NCI-H1417 treated with DMSO at 0.1 percent for 48 hours (cell line): ENCODE results near the gene POLDIP2.

Experiments
- DNase-seq: peaks from one replicate; lab custom pipeline; 2025; lab: John Stamatoyannopoulos, UW

The POLDIP2 gene

GRCh38 chr17:28390141-28390540, 32.8 kb upstream of the POLDIP2 start:
- no peak for DNase-seq

DNA sequence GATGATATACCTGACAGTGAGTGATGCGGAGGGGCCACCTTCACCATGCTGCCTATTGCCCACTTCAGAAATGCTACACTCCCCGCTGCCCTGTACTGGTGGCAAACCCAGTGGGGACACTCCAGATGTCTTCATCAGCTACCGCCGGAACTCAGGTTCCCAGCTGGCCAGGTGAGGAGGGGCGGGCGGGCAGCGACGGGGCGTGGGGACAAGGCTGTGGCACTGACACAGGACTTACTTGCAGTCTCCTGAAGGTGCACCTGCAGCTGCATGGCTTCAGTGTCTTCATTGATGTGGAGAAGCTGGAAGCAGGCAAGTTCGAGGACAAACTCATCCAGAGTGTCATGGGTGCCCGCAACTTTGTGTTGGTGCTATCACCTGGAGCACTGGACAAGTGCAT, 30.8 kb upstream of the POLDIP2 start:
- no peak for DNase-seq

GRCh38 chr17:28386391-28386790, 29.1 kb upstream of the POLDIP2 start:
- no peak for DNase-seq

GRCh38 chr17:28385406-28385805, 28.1 kb upstream of the POLDIP2 start:
- no peak for DNase-seq

GRCh38 chr17:28385037-28385400, 27.7 kb upstream of the POLDIP2 start:
- DNase-seq = no peak

DNA sequence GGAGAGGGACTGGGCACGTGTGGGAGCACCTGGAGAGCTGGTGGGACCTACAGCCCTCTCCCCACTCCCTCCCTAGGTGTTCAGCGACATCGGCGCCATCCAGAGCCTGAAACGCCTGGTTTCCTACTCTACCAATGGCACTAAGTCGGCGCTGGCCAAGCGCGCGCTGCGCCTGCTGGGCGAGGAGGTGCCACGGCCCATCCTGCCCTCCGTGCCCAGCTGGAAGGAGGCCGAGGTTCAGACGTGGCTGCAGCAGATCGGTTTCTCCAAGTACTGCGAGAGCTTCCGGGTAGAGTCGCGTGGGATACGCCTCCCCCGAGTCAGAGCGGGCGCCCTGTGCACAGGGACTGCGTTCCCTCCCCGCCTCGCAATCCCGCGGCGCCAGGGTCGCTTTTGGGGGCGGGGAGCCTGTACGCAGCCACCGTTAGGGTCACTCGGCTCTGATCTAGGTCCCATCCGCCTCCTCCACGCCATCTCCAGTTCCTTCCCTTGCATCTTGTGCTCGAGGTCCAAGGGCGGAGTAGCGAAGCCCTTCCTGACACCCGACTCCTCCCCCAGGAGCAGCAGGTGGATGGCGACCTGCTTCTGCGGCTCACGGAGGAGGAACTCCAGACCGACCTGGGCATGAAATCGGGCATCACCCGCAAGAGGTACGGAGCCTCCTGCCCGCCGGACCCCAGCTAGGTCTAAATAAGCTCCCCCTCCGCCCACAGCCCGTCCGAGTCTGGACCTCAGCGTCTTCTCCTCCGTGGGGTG, 27.1 kb upstream of the POLDIP2 start:
- peak; percentile 24 for DNase-seq

- no peak for DNase-seq
Measured at GRCh38 chr17:28381141-28381825, 24.0 kb upstream of the POLDIP2 start.

GRCh38 chr17:28379814-28380801, 22.8 kb upstream of the POLDIP2 start:
- DNase-seq = no peak

- DNase-seq = no peak
Measured at GRCh38 chr17:28372945-28373274, 15.6 kb upstream of the POLDIP2 start.

GRCh38 chr17:28372203-28372944, 15.0 kb upstream of the POLDIP2 start:
- DNase-seq = no peak

DNA sequence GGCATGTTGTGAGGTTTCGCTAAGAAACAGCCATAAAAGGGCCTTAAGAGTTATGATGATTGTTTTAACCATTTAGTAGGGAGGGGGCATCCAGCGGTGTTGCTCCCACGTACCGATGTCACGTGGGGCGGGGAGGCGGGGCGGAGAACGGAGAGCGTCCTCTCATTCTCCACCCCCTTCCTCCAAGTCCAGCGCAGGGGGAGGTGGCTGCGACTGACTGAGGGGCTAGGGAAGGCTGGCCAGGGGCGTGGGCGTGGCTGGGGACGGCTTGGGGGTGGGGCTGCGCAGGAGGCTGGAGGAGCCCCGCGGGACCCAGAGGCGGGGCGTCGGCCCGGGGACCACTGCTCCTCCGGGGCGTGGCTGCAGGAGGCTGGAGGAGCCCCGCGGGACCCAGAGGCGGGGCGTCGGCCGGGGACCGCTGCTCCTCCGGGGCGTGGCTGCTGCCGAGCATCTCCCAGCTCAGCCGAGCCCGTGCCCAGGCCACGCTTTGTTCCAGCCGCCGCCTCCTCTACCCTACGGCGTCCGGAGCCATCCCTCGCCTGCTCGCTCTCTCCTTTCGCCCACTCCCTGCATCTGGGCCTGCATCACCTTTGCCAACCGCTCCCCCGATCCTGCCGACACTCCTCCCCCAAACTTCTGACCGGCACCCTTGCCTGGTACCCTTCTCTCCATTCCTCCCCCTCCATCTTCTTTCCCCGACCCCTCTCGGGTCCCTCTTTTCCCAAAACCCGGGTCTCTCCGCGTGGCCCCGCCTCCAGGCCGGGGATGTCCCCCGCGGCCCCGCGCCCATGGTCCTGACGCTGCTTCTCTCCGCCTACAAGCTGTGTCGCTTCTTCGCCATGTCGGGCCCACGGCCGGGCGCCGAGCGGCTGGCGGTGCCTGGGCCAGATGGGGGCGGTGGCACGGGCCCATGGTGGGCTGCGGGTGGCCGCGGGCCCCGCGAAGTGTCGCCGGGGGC, 14.2 kb upstream of the POLDIP2 start, which contains the start of gene SARM1:
SARM1 (plus strand) TSS at position 450 of the 958 bp plus-strand sequence; CDS start at position 789, 339 bp downstream.
- DNase-seq = peak; percentile 38

GRCh38 chr17:28370744-28371103, 13.4 kb upstream of the POLDIP2 start:
- no peak for DNase-seq

- no peak for DNase-seq
Measured at GRCh38 chr17:28370035-28370743, 12.9 kb upstream of the POLDIP2 start, which contains the start of gene VTN. VTN (minus strand) TSS chr17:28370307; CDS start chr17:28370203, 104 bp downstream.

DNA sequence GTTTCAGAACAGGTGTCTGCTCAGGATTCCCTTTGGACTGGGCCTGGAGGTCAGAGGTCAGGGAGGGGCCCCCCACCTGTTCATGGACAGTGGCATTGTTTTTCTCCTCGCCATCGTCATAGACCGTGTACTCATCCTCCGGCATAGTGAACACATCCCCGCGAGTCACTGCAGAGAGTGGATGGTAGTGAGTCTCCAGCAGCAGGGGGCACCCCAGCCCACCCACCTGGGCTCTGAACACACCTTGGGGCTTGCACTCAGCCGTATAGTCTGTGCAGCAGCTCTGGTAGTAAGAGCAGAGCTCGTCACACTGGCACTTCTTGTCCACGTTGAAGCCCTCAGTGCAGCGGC, 12.3 kb upstream of the POLDIP2 start:
- DNase-seq = no peak

DNA sequence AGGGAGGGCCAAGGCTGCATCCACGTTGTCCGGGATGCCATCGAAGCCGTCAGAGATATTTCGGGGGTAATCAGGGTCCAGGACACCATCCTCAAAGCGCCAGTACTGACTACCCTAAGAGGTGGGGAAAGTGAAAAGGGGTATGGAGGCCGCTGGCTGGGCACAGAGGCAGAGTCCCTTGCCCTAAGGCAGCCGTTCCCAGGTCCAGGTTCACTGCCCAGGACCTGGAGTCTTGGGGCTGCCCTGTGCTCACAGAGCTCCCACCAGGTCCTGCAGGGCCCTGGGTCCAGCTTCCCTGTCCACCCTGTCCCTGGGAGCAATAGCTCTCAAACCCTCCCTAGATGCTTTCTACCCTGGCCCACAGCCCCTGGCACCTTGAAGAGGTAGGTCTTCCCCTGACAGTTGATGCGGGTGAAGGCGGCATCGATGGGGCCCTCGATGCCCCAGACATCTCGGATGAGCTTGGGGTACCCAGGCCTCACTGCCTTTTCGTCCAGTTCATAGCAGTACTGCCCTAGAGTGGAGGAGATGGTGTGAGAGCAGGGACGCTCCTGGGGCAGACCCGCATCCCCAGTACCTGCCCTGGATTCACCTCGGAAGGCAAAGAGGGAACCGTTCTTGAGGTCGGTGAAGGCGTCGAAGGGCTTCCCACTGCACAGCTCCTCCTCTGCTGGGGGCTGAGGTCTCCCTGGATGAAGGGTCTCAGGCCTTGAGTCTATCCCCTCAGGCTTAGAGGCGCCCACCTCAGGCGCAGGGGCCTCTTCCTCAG, 11.8 kb upstream of the POLDIP2 start:
- no peak for DNase-seq

GRCh38 chr17:28368306-28368831, 11.0 kb upstream of the POLDIP2 start:
- DNase-seq = no peak

DNA sequence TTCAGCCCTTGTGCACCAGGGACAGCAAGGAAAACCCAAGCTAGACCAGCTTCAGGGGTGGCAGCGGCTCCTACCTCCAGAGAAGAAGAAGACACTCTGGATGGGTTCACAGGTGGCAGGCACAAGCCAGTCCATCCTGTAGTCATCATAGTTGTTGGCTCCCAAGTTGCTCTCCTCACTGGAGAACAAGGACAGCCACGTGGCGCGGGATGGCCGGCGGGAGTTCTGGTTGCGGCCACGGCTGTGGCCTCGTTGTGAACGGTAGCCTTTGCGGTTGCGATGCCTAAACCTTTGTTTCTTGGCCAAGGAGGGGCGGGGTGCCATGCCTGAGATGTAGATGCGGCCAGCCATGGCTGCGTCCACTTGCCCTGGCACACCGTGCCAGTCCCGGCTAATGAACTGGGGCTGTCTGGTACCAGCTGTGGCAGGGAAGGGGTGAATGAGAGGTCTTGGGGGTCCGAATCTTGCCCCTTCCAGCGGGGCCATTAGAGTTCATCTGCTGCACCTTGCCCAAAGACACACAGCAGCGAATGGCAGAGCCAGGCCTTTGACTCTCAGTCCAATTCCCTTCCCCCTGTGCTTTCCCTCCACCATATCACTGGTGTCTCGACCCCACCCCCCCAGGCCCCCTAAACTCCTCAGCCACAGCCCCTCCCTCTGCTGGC, 10.4 kb upstream of the POLDIP2 start:
- no peak for DNase-seq

DNA sequence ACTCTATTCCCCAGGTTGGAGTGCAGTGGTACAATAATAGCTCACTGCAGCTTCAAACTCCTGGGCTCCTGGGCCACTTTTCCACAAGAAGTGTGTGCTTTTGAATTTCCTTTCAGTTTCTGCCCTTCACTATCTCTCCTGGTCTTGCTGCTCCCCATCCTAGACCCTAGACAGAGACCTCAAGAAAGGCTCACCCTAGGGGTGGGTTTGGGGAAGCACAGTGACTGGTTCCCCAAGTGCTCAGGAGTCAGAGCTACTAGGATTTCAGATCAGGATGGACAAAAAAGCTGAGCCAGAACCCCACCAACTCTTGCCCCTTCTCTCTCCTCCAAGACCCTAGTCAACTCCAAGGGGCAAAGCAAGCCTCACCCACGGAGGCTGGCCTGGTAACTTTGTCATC, 9.3 kb upstream of the POLDIP2 start:
- DNase-seq = no peak
